Fibroblast of upper back skin (primary cell): Measurements from ENCODE around the gene ELF4.

Source experiments
- DNase-seq: peaks from one replicate; pipeline ENCODE4 v3.0.0-alpha.2; 2013

The ELF4 gene

DNA sequence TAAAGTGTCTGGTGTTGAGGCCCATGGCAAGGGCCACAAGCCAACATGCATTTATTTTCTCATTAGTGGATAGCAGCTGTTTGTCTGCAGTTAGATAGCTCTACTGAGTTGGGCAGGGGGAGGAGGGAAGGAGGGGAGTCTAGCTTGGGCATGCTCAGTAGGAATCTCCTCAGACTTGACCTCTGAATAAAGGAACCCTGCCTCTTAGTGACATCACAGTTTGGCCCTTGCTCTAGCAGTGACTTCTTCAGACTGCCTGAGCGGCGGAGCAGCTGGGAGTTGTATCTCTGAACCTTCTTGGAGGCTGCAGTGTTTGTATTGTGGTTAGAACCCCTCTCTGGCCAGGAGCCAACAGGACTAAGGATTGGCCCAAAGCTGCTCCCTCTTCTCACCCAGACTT, 70.5 kb downstream of the ELF4 start:
- no peak for DNase-seq

DNA sequence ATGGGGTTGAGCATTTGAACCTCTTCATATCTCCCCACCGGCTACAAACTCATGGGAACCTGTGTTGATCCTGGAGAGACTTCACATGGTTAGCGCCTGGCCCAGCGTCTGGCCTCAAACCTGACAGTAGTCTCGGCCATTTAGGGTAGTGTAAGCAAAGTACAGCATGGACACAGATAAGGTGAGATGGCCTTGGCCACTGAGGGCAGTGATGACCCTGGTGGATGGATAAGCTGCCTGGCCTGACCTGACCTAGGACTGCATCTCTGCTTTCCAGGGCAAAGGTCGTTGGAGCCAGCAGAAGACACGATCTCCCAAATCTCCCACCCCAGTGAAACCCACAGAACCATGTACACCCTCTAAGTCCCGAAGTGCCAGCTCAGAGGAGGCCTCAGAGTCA, 76.1 kb downstream of the ELF4 start:
- no peak for DNase-seq

DNA sequence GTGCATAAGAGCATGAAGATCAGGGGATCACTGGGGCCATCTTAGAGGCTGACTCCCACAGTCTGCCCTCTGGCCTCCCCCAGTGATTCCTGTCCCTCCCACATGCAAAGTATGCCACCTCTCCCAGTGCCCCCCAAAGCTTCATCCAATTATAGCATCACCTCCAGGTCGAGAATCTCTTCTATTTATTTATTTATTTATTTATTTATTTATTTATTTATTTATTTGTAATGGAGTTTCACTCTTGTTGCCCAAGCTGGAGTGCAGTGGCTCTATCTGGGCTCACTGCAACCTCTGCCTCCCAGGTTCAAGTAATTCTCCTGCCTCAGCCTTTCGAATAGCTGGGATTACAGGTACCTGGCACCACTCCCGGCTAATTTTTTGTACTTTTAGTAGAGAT, 77.7 kb downstream of the ELF4 start:
- no peak for DNase-seq

DNA sequence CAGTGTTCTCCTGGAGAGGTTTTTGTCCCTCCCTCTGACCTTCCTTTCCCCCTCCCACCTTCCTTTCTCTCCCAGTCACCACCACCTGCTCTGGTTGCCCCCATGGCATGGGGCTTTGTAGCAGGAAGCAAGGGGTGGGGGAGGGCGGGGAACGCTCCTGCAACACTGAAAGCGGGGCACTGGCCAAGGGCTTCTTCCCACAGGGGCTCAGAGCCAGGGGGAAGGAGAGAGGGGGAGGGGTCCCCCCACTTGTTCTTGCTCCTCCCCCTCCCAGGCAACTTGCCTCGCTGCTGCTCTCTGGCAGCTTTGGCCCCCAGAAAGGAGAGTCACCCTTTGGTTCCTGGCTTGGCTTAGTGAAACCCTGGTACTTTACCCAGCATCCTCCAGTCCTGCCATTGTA, 79.5 kb downstream of the ELF4 start:
- DNase-seq, result no peak

DNA sequence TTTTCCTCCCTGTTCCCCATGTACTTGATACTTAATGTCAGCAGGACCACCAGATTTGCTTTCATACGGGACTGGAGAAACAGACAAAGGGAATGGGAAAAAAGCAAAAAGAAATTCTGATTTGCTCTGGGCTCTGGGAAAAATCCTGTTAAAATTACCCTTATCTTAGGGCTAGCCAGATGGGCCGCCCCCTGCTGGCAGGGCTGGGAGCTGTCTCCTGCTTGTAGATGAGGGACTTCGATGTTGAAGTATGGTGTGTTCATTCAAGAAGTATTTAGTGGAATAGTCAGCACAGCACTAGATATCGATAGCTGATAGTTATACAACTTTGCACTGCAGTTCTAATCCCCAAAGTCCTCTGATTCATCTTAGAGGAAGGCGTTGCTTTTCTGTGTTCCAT, 82.1 kb downstream of the ELF4 start:
- peak; percentile 29 for DNase-seq

DNA sequence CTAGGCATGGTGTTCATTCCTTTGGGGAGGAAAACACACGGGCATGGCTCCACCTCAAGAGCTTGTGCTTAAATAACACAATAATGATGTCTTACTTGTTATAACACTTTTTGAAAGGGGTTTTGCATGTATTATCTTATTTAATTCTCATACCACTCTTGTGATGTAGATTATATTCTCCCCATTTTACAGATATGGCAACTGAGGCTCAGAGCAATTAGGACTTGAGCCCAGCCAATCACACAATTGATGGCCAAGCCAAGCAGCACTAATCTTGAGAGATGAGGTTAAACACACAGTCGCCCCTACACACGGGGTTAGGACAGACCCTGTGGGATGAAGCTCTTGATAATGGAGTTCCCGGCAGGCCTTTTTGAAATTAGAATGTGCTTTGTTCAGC, 82.7 kb downstream of the ELF4 start:
- no peak for DNase-seq

DNA sequence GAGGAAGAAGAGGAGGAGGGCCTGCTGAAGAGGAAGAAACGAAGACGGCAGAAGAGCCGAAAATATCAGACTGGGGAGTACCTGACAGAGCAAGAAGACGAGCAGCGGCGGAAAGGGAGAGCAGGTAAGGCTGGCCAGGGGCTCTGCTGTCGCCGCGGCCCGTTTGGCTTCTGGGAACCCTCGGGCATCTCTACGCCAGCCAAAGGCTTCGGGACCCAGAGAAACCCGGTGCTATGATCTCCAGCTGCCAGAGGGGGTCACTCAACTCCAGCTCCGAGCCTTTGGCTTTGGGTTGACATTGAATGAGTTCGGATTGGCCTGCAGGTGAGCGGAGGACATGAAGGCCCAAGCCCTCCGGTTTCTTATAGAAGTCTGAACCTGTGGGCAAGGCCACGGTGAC, 85.0 kb downstream of the ELF4 start:
- DNase-seq, result no peak

DNA sequence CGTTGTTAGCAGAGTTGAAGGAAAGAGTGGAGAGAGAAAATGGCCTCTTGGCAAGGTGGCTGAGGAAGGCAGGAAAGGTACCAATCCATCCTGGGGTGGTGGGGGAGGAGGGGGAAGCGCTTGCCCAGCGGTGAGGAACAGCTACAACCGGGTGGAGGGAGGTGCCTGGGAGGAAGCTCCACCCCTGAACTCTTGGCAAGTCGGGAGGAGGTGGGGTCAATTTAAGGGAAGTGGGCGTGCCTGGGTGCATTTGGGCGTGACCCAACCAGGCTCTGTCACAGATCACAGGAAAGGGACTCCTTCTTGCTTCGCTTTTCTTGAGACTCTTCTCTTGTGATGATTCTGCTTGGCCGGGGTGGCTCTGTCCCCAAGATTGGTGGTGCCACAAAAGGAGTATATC, 86.2 kb downstream of the ELF4 start:
- peak; percentile 31 for DNase-seq

DNA sequence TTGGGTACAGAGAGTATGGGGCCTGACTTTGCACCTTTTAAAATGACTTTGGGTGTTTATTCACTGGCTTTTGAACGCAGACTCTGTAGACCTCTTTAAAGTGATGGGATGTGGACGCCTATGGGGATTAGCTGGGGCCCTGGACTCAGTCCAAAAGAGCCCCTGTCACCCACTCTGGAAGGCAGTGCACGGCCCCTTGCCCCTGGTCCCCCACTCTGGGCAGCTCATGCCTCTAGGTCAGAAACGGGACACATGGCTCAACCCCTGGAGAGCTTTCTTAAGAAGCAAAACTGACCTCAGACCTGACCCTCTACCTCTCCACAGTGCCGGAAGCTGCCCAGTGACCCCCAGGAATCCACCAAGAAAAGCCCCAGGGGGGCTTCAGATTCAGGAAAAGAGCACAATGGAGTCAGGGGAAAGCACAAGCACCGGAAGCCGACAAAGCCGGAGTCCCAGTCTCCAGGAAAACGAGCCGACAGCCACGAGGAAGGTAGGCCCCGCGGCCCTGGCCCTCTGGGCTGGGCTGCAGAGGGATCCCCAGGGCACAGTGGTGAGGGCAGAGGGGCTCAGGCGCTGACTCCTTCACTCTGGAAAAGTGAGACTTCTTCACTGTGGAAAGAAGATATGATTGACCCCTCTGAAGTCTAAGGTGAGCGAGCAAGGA, 89.5 kb downstream of the ELF4 start:
- no peak for DNase-seq

DNA sequence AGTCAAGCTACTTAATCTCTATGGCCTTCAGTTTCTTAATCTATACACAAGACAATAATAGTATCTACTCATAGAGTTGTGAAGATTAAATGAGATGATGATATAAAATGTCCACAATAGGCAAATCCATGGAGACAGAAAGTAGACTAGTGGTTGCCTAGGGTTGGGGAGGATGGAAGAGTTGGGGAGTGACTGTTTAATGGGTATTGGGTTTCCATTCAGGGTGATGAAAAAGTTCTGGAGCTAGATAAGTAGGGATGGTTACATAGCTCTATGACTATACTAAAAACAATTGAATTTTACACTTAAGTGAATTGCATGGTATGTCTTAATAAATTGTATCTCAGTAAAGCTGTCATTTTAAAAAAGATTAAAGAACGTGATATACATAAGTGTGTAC, 92.2 kb downstream of the ELF4 start:
- no peak for DNase-seq

DNA sequence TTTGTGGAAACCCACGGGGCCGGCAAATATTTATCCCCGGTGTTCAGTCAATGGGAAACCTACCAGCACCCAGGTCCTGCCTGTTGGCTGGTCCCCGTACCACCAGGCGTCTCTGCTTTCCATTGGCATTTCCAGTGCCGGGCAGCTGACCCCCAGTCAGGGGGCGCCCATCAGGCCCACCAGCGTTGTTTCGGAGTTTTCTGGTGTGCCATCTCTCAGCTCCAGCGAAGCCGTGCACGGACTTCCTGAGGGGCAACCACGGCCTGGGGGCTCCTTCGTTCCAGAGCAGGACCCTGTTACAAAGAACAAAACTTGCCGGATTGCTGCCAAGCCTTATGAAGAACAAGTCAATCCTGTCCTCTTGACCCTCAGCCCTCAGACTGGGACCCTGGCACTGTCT, 95.1 kb downstream of the ELF4 start:
- DNase-seq, result no peak
